Measurements from ENCODE around the gene ROBO2.

Gene ROBO2

DNA sequence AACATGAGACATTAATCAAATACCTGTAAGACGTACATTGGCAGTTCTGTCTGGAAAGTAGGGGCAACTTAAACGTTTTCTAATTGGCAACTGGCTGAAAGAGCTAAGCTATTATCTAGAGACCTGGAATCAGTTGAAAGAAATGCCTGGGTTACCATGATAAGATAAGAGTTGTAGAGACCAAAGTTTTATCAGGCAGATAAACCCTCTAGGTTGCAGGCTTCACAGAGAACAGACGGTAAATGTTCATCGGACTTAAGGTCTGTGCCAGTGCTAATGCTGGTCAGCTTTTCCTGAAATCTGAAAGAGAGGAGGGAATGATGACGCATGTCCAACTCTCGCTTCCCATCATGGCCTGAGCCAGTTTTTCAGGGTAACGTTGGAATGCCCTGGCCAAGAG is 196.2 kb downstream of the ROBO2 start:
- peaks cover 17% of the 10 kb centered on the region for H3K9me3 Mint-ChIP-seq
- no peak for DNase-seq (ENCODE audit: low spot score in 2 of 2)
- no peak for ATAC-seq (replicated peaks; ENCODE audit: extremely low read depth, poor library complexity, severe bottlenecking)
- no peaks in the 10 kb centered on the region for H3K4me1 Mint-ChIP-seq
- no peak overlapping the region for H3K27ac Mint-ChIP-seq (ENCODE audit: low read depth)
- no peaks in the 10 kb centered on the region for H3K27me3 Mint-ChIP-seq
- H3K4me3 Mint-ChIP-seq, result no peak overlapping the region
- H3K36me3 Mint-ChIP-seq (ENCODE audit: insufficient read depth), result no peaks in the 10 kb centered on the region

DNA sequence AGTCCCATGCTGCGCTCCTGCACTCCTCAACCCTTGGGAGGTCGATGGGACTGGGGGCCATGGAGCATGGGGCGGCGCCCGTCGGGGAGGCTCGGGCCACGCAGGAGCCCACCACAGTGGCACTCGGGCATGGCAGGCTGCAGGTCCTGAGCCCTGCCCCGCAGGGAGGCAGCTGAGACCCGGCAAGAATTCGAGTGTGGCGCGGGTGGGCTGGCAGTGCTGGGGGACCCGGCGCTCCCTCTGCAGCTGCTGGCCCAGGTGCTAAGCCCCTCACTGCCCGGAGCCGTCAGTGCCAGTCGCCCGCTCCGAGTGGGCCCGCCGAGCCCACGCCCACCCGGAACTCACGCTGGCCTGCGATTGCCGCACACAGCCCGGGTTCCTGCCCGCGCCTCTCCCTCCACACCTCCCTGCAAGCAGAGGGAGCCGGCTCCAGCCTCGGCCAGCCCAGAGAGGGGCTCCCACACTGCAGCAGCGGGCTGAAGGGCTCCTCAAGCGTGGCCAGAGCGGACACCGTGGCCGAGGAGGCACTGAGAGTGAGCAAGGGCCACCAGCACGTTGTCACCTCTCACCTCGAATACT is 200.3 kb downstream of the ROBO2 start:
- H3K4me3 Mint-ChIP-seq, result no peak overlapping the region
- no peaks in the 10 kb centered on the region for H3K36me3 Mint-ChIP-seq (ENCODE audit: insufficient read depth)
- ATAC-seq (replicated peaks; ENCODE audit: extremely low read depth, poor library complexity, severe bottlenecking) (no peak), DNase-seq (ENCODE audit: low spot score in 2 of 2) (no peak)
- peaks cover 20% of the 10 kb centered on the region for H3K9me3 Mint-ChIP-seq
- no peak overlapping the region for H3K27ac Mint-ChIP-seq (ENCODE audit: low read depth)
- no peaks in the 10 kb centered on the region for H3K4me1 Mint-ChIP-seq
- H3K27me3 Mint-ChIP-seq, result no peaks in the 10 kb centered on the region

DNA sequence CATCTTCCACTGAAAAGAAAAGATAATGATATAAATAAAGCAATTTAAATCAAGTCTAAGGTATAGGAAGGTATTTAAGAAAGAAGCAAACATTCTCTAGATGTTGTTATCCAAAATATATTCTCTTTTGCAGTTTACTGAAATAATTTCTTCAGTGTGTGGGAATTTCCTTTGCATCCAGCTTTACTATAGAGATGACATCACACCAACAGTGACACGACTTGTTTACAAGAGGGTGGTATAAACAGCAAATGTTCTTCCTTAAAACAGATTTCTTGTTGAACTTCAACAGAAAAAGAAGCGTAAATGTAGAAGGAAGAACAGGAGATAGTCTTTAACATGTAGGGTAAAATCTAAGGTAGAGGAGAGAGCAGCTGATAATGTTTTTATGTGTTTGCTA is 202.5 kb downstream of the ROBO2 start:
- Mint-ChIP-seq H3K27me3 (no peaks in the 10 kb centered on the region), H3K36me3 (ENCODE audit: insufficient read depth) (no peaks in the 10 kb centered on the region), H3K4me3 (no peak overlapping the region)

DNA sequence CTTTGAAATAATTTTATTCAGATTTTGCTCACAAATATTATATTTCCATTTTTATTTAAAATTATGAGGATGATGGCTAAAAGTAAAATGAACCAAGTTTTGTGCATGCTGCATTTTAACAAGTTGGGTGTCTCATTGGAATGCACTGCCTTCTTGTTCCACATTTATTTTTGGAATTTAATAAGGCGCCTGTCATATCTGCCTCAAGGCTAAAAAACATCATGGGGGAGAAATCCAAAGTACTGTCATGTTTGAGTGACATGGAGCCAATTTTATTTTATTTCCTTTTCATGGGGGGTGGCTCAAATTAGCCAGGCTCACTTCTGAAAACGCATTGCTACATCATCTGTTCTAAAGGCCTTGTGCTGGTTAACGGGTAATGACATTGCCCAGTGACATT is 205.1 kb downstream of the ROBO2 start:
- Mint-ChIP-seq H3K9me3 (peaks cover 17% of the 10 kb centered on the region), H3K36me3 (ENCODE audit: insufficient read depth) (no peaks in the 10 kb centered on the region), H3K4me1 (no peaks in the 10 kb centered on the region), H3K4me3 (no peak overlapping the region), H3K27me3 (no peaks in the 10 kb centered on the region), H3K27ac (ENCODE audit: low read depth) (no peak overlapping the region)
- ATAC-seq (replicated peaks; ENCODE audit: extremely low read depth, poor library complexity, severe bottlenecking) (no peak), DNase-seq (ENCODE audit: low spot score in 2 of 2) (no peak)

More for the DNA sequence above, 202.5 kb downstream of the ROBO2 start:
- Mint-ChIP-seq H3K27ac (ENCODE audit: low read depth) (no peak overlapping the region), H3K4me1 (no peaks in the 10 kb centered on the region), H3K9me3 (peaks cover 23% of the 10 kb centered on the region)
- no peak for DNase-seq (ENCODE audit: low spot score in 2 of 2)
- ATAC-seq (replicated peaks; ENCODE audit: extremely low read depth, poor library complexity, severe bottlenecking), result no peak

DNA sequence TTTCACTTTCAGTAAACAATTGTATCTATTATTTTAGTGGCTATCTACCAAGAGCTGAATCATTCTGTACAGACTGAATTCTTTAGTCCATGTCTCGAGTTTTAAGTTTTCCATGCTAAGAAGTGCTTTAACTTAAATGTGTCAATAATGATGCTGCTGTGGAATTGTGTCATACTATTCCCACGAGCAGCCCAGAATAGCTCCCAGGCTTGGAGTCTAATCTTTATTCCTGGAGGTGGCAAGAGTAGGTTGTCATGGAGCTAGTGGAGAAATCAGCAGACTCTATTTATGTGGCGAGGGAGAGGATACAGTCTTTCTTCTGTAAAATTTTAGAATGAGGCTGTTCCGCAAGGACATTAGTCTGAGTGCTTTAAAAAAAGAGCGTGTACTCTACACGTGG is 207.2 kb downstream of the ROBO2 start:
- no peak for ATAC-seq (replicated peaks; ENCODE audit: extremely low read depth, poor library complexity, severe bottlenecking)
- Mint-ChIP-seq H3K4me3 (no peak overlapping the region), H3K4me1 (no peaks in the 10 kb centered on the region), H3K36me3 (ENCODE audit: insufficient read depth) (no peaks in the 10 kb centered on the region), H3K9me3 (peaks cover 21% of the 10 kb centered on the region), H3K27me3 (no peaks in the 10 kb centered on the region), H3K27ac (ENCODE audit: low read depth) (no peak overlapping the region)
- DNase-seq (ENCODE audit: low spot score in 2 of 2), result no peak

DNA sequence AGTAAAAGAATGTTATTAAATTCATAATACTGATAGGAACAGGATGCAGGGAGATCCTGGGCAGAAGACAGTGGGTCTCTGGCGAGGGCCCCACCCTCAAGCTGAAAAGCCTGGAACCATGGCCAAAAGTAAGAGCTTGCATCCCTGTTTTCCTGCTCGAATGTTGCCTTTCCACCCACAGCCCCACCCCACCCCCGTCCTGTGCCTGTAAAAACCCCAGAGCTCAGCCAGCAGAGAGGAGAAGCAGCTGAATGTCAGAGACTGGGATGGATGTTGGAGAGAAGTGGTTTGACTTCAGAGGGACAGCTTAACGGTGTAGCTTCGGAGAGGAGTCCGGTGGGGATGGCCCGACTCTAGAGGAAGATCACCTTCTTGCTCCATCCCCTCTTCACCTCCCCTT is 207.9 kb downstream of the ROBO2 start:
- peaks cover 20% of the 10 kb centered on the region for H3K9me3 Mint-ChIP-seq

DNA sequence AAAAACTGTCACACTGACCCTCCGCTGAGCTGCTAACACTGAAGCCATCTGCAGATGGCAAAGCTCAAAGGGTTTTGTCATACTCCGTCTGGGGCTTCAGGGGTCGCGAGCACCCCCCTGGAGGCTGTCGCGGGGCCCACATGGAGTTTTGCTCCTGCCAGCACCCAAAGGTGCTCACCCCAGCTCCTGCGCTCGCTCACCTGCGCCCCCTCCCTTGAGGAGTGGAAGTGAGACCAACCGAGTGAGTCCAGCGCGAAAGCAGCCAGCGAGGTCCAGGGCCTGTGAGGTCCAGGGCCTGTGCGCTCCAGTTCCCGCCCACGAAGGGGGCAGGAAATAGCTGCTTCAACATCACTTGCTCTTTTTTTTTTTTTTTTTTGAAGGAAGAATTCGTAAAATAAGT is 208.5 kb downstream of the ROBO2 start:
- DNase-seq (ENCODE audit: low spot score in 2 of 2), result no peak
- Mint-ChIP-seq H3K9me3 (peaks cover 18% of the 10 kb centered on the region), H3K27ac (ENCODE audit: low read depth) (no peak overlapping the region), H3K4me1 (no peaks in the 10 kb centered on the region), H3K4me3 (no peak overlapping the region), H3K36me3 (ENCODE audit: insufficient read depth) (no peaks in the 10 kb centered on the region), H3K27me3 (no peaks in the 10 kb centered on the region)
- ATAC-seq (replicated peaks; ENCODE audit: extremely low read depth, poor library complexity, severe bottlenecking), result no peak

More for the DNA sequence above, 207.9 kb downstream of the ROBO2 start:
- H3K4me1 Mint-ChIP-seq, result no peaks in the 10 kb centered on the region
- H3K36me3 Mint-ChIP-seq (ENCODE audit: insufficient read depth), result no peaks in the 10 kb centered on the region
- H3K4me3 Mint-ChIP-seq, result no peak overlapping the region
- ATAC-seq (replicated peaks; ENCODE audit: extremely low read depth, poor library complexity, severe bottlenecking), result no peak
- no peaks in the 10 kb centered on the region for H3K27me3 Mint-ChIP-seq
- no peak for DNase-seq (ENCODE audit: low spot score in 2 of 2)
- H3K27ac Mint-ChIP-seq (ENCODE audit: low read depth), result no peak overlapping the region

DNA sequence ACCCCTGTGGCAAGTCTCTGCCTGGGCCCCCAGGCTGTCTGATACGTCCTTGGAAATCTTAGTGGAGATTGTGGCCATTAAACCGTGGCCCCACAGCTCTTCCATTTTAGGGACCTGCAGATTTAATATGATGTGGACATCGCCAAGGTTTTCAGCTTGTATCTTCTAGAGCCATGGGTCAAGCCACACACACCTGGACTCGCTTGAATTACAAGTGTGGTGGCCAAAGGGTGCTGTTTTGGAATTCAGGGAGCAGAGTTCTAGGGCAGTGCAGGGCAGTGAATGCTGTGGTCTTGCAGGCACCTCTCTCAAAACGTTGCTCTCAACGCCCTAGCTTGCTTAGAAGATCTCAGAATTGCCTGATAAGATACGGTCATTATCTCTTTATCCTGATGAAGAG is 211.2 kb downstream of the ROBO2 start:
- Mint-ChIP-seq H3K4me3 (no peak overlapping the region), H3K36me3 (ENCODE audit: insufficient read depth) (no peaks in the 10 kb centered on the region), H3K27ac (ENCODE audit: low read depth) (no peak overlapping the region), H3K9me3 (peaks cover 10% of the 10 kb centered on the region), H3K27me3 (no peaks in the 10 kb centered on the region), H3K4me1 (no peaks in the 10 kb centered on the region)
- no peak for ATAC-seq (replicated peaks; ENCODE audit: extremely low read depth, poor library complexity, severe bottlenecking)
- no peak for DNase-seq (ENCODE audit: low spot score in 2 of 2)

DNA sequence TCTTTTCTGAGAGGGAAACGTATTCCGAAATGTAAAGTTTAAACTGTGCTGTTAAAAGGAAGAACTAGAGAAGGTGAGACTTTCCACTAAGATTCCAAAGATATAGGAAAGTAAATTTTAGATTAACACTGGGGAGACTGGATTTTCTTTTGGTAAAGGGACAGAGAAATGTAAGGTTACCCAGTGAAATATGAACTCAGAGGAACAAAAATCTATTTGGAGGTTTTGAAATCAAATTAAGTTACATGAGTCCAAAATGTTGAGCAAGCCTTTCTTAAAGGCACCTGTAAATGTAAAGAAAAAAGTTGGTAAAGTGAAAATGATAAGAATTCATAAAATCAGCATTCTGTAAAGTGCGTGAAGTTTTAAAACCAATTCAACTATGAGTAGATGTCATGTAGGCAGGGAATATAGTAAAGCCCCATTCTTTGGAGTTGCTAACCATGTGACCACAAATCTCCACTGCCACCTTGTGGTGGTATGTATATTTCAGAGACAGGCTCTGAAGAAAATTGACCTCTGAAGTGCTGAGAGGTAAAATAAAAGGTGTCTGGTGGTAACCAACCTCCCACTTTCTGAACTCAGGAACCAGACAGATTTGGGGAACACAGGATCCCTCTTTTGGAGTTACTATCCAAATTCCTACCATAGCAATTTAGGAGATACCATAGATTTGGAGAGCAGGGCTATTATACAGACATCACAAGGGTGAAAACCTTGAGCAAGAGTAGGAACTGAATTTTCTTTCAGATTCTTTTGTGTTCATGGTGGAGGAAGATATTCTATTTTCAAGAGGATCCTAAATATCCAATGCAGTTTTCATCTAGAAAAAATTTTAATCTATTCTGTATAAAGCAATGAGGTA is 215.3 kb downstream of the ROBO2 start:
- DNase-seq (ENCODE audit: low spot score in 2 of 2) (no peak), ATAC-seq (replicated peaks; ENCODE audit: extremely low read depth, poor library complexity, severe bottlenecking) (no peak)
- no peak overlapping the region for H3K27ac Mint-ChIP-seq (ENCODE audit: low read depth)
- H3K4me3 Mint-ChIP-seq, result no peak overlapping the region
- no peaks in the 10 kb centered on the region for H3K36me3 Mint-ChIP-seq (ENCODE audit: insufficient read depth)
- peaks cover 14% of the 10 kb centered on the region for H3K9me3 Mint-ChIP-seq
- H3K27me3 Mint-ChIP-seq, result no peaks in the 10 kb centered on the region
- H3K4me1 Mint-ChIP-seq, result no peaks in the 10 kb centered on the region

DNA sequence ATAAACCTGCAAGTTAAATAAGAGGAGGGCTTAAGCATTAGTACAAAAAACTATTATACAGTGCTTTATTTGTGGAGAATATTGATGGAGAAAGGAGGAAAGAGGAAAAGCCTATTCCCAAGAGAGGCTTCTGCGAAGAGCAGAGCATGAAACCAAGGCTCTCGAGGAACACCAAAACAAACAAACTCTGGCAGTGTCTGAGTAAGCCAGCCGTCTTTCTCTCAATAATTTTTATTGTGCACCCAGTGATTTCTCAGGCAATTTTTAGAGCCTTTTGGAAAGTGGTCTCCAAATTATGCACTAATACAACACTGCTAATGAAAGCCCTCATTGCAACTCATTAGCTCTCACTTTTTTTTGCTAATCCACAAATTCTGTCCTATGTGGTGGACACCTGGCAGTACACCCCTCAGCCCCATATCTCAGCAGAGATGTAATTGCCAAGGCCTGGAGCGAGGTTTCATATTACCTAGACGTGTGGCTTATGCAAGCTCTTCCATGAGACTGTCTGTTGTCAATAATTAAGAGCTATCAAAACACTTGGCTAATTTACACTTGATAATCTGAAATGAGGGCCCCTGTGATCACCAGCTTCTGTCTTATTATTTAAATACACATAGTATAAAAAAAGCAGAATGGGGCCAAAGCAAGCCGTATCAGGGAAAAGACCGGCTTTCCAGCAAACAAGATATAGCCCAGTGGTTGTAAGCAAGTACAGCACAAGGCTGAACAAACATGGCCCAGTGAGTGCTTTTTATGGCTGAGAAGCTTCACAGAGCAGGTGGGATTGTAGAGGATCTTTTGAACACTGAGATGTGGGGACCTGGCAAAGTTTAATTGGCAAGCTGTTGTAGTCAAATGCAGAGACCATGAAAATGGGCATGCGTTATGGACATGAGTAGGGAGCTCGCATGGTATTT is 216.9 kb downstream of the ROBO2 start:
- H3K27ac Mint-ChIP-seq (ENCODE audit: low read depth), result no peak overlapping the region
- H3K9me3 Mint-ChIP-seq, result peaks cover 19% of the 10 kb centered on the region
- H3K36me3 Mint-ChIP-seq (ENCODE audit: insufficient read depth), result no peaks in the 10 kb centered on the region
- no peak overlapping the region for H3K4me3 Mint-ChIP-seq
- ATAC-seq (replicated peaks; ENCODE audit: extremely low read depth, poor library complexity, severe bottlenecking), result no peak
- no peaks in the 10 kb centered on the region for H3K27me3 Mint-ChIP-seq
- DNase-seq (ENCODE audit: low spot score in 2 of 2), result no peak
- H3K4me1 Mint-ChIP-seq, result no peaks in the 10 kb centered on the region

DNA sequence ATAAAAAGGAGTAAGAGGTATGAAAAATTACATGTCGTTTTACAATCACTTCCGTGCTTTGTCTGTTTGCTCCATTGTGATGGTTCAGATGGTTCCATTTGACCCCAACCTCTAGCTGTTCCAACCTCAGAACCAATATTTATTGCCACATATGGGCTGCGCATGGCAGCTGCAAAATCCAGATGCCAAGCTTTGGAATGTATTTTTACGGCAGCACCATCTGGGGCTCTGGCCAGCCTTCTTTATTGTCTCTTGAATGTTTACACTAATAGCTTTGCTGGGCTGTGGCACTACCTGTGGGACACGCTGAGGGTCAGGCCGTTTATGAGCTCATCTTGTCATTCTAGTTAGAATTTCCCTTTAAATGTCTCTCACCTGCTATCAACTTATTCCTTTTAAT is 219.8 kb downstream of the ROBO2 start:
- H3K4me1 Mint-ChIP-seq, result no peaks in the 10 kb centered on the region
- no peaks in the 10 kb centered on the region for H3K36me3 Mint-ChIP-seq (ENCODE audit: insufficient read depth)
- DNase-seq (ENCODE audit: low spot score in 2 of 2) (no peak), ATAC-seq (replicated peaks; ENCODE audit: extremely low read depth, poor library complexity, severe bottlenecking) (no peak)
- no peak overlapping the region for H3K4me3 Mint-ChIP-seq
- H3K9me3 Mint-ChIP-seq, result peaks cover 19% of the 10 kb centered on the region
- H3K27me3 Mint-ChIP-seq, result no peaks in the 10 kb centered on the region
- no peak overlapping the region for H3K27ac Mint-ChIP-seq (ENCODE audit: low read depth)

DNA sequence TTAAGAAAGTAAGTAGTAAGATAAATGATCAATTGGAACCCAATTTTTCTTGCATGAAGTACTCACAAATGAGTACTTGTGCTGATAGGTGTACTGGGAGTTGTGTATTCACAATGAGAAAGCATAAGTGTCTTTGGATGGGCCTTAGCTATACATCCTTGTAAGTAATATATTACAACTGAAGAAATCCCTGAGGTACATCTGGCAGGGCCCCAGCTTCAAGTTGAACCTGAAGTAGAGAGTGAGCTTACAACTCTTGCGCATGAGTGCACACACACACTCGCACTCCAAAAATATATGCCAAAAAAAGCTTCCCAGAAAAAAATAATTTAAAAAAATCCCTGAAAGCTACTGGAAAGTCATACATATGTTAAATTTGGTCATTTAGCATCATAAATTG is 222.5 kb downstream of the ROBO2 start:
- Mint-ChIP-seq H3K27ac (ENCODE audit: low read depth) (no peak overlapping the region), H3K27me3 (no peaks in the 10 kb centered on the region), H3K4me3 (no peak overlapping the region), H3K36me3 (ENCODE audit: insufficient read depth) (no peaks in the 10 kb centered on the region), H3K9me3 (peaks cover 28% of the 10 kb centered on the region), H3K4me1 (no peaks in the 10 kb centered on the region)
- DNase-seq (ENCODE audit: low spot score in 2 of 2) (no peak), ATAC-seq (replicated peaks; ENCODE audit: extremely low read depth, poor library complexity, severe bottlenecking) (no peak)
